Measurements from ENCODE around the gene CPT1B. TPM values are rescaled to one million over a fixed set of nuclear protein-coding genes. Genes with fewer than 3 reads are reported as not detected.

The CPT1B gene
- total and polyA plus RNA-seq, 2 of the 4 experiments (the other 2 are of a cell fraction) = 0.36 to 1.8 TPM

DNA sequence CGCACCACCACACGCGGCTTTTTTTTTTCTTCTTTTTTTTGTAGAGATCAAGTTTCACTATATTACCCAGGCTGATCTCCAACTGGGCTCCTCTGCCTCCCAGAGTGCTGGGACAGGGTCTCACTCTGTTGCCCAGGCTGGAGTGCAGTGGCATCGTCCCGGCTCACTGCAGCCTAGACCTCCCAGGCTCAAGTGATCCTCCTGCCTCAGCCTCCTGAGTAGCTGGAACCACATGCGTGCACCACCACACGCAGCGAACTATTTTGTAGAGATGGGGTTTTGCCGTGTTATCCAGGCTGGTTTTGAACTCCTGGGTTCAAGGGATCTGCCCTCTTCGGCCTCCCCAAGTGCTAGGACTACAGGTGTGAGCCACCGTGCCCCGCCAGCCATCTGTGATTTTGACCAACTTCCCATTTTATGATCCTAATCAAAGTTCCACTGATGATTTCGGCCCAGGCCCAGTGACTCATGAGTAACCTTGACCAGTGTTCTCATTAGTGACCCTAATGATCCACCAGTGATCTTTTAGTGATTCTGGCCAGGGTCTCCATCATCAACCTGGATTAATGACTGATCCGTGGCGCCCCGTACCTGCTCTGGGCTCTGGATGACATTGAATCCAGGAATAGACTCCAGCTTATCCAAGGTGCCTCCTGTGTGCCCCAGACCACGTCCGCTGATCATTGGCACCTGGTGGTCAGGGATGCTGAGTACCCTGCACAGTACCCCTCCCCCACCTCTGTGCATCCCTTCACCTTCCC, 50.1 kb downstream of the CPT1B start (continued):
- TF ChIP-seq, protein P1, sequence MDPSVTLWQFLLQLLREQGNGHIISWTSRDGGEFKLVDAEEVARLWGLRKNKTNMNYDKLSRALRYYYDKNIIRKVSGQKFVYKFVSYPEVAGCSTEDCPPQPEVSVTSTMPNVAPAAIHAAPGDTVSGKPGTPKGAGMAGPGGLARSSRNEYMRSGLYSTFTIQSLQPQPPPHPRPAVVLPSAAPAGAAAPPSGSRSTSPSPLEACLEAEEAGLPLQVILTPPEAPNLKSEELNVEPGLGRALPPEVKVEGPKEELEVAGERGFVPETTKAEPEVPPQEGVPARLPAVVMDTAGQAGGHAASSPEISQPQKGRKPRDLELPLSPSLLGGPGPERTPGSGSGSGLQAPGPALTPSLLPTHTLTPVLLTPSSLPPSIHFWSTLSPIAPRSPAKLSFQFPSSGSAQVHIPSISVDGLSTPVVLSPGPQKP (IDR thresholded peaks at IDR 0.05; ENCODE audit: borderline replicate concordance, low read depth, low read length) = no peak
- no peak for TF ChIP-seq CEBPB (IDR thresholded peaks at IDR 0.05; ENCODE audit: low read depth, low read length)
- TF ChIP-seq, protein P2, sequence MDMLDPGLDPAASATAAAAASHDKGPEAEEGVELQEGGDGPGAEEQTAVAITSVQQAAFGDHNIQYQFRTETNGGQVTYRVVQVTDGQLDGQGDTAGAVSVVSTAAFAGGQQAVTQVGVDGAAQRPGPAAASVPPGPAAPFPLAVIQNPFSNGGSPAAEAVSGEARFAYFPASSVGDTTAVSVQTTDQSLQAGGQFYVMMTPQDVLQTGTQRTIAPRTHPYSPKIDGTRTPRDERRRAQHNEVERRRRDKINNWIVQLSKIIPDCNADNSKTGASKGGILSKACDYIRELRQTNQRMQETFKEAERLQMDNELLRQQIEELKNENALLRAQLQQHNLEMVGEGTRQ (IDR thresholded peaks at IDR 0.05; ENCODE audit: low read depth, low read length) = no peak

Measured in IMR-90 (cell line).